Measurements from ENCODE around the gene SCAMP5. TPM values are rescaled to one million over a fixed set of nuclear protein-coding genes. Genes with fewer than 3 reads are reported as not detected.
A peak's percentile ranks its signal among the peaks of the same experiment; 100 is the strongest.

The SCAMP5 gene
- total RNA-seq, 3 donors from 2014 or later: 7.3 to 10.8 (median 7.4) TPM

GRCh38 chr15:75023181-75023871 lies 28.0 kb downstream of the SCAMP5 start, which contains the start of gene PPCDC:
PPCDC (plus strand) TSS chr15:75023590; CDS start chr15:75028319, 4,729 bp downstream.
- H3K4me3 ChIP-seq: peak within 1 kb of the TSS; percentile 45
- H3K4me1 ChIP-seq (ENCODE audit: low read depth): peaks cover 13% of the 10 kb centered on the region
- ATAC-seq (peak; percentile 99), DNase-seq (peak; percentile 97 to 98 (median 98))
- no peaks in the 10 kb centered on the region for H3K9me3 ChIP-seq
- TF ChIP-seq CTCF (IDR thresholded peaks at IDR 0.05): no peak
- H3K36me3 ChIP-seq (ENCODE audit: low read depth): no peaks in the 10 kb centered on the region
- intact Hi-C loops (cut with DNase I, micrococcal nuclease): no loop called here

GRCh38 chr15:75023872-75024636 lies 28.7 kb downstream of the SCAMP5 start:
- ATAC-seq (peak; percentile 39), DNase-seq (peak in 1 of 3 donors; percentile 46)

GRCh38 chr15:75025107-75025506 lies 29.7 kb downstream of the SCAMP5 start:
- DNase-seq (peak in 1 of 3 donors; percentile 32), ATAC-seq (no peak)
- intact Hi-C loops (cut with DNase I, micrococcal nuclease): loop anchor here (5.0 kb wide), 2 partner anchors 177 to 182 kb away; partner anchors contain the start of gene C15orf39 (in 1 of the 2)
- TF ChIP-seq CTCF (IDR thresholded peaks at IDR 0.05): no peak
- H3K4me1 ChIP-seq (ENCODE audit: low read depth): peaks cover 20% of the 10 kb centered on the region
- H3K36me3 ChIP-seq (ENCODE audit: low read depth): no peaks in the 10 kb centered on the region
- H3K9me3 ChIP-seq: no peaks in the 10 kb centered on the region
- H3K4me3 ChIP-seq: no peak overlapping the region

More at GRCh38 chr15:75023872-75024636, 28.7 kb downstream of the SCAMP5 start:
- intact Hi-C loops (cut with DNase I, micrococcal nuclease): no loop called here
- no peaks in the 10 kb centered on the region for H3K9me3 ChIP-seq
- no peaks in the 10 kb centered on the region for H3K36me3 ChIP-seq (ENCODE audit: low read depth)
- TF ChIP-seq CTCF (IDR thresholded peaks at IDR 0.05): no peak
- H3K4me1 ChIP-seq (ENCODE audit: low read depth): peaks cover 13% of the 10 kb centered on the region
- peak overlapping the region; percentile 45 for H3K4me3 ChIP-seq

- ATAC-seq (no peak), DNase-seq (no peak)
- no peak for TF ChIP-seq CTCF (IDR thresholded peaks at IDR 0.05)
- Histone ChIP-seq H3K4me3 (no peak overlapping the region), H3K36me3 (ENCODE audit: low read depth) (no peaks in the 10 kb centered on the region), H3K4me1 (ENCODE audit: low read depth) (peaks cover 20% of the 10 kb centered on the region), H3K9me3 (no peaks in the 10 kb centered on the region)
- intact Hi-C loops (cut with DNase I, micrococcal nuclease): loop anchor here (5.0 kb wide), 2 partner anchors 177 to 182 kb away; partner anchors contain the start of gene C15orf39 (in 1 of the 2)
These were observed 30.3 kb downstream of the SCAMP5 start for GRCh38 chr15:75025548-75026260.

- Histone ChIP-seq H3K4me3 (no peak overlapping the region), H3K9me3 (no peaks in the 10 kb centered on the region), H3K4me1 (ENCODE audit: low read depth) (peaks cover 26% of the 10 kb centered on the region), H3K36me3 (ENCODE audit: low read depth) (no peaks in the 10 kb centered on the region)
- peak in 1 of 3 donors; percentile 38 for DNase-seq
- intact Hi-C loops (cut with DNase I, micrococcal nuclease): loop anchor here (5.0 kb wide), 2 partner anchors 175 to 180 kb away; partner anchors contain the start of gene C15orf39 (in 1 of the 2)
- TF ChIP-seq CTCF (IDR thresholded peaks at IDR 0.05): no peak
- ATAC-seq: no peak
These were observed 32.2 kb downstream of the SCAMP5 start for GRCh38 chr15:75027551-75027950.

Data from mucosa of descending colon (tissue), 3 donors.